AG09309 (cell line): ENCODE data around the gene TRIM59.

ENCODE experiments used
- DNase-seq: peaks from one replicate; pipeline ENCODE4 v3.0.0-alpha.2; 2010; ENCODE audit warnings: low read depth
- H3K4me3 ChIP-seq: 2 replicates; pipeline ENCODE4 v1.5.1; 2011; ENCODE audit warnings: mild to moderate bottlenecking, low read depth, low read length, moderate library complexity; ENCODE audit not compliant: control insufficient read depth
- TF ChIP-seq, protein P1 (sequence below): IDR thresholded peaks from 2 replicates; pipeline ENCODE4 v1.5.1; 2011; ENCODE audit warnings: mild to moderate bottlenecking, low read depth, low read length, inconsistent platforms; ENCODE audit not compliant: insufficient read depth, control insufficient read depth; ENCODE audit errors: missing control alignments

The TRIM59 gene

DNA sequence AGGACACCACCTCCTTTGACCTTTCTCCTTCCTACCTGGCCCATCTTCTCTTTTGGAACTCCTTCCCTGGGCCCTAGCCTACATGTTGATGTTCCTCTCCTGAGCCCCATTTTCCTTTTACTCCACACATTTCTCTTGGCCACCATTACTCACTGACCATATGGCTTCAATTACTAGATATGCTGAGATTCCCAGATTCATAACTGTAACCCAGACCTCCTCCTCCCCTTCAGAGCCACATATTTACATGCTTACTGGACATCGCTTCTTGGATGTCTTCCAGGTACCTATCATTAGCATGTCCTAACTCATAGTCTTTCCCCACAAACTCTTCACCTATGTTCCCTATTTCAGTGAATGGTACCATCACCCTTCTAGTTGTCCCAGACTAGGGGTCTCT, 24.4 kb upstream of the TRIM59 start:
- H3K4me3 ChIP-seq = no peak overlapping the region
- TF ChIP-seq, protein P1, sequence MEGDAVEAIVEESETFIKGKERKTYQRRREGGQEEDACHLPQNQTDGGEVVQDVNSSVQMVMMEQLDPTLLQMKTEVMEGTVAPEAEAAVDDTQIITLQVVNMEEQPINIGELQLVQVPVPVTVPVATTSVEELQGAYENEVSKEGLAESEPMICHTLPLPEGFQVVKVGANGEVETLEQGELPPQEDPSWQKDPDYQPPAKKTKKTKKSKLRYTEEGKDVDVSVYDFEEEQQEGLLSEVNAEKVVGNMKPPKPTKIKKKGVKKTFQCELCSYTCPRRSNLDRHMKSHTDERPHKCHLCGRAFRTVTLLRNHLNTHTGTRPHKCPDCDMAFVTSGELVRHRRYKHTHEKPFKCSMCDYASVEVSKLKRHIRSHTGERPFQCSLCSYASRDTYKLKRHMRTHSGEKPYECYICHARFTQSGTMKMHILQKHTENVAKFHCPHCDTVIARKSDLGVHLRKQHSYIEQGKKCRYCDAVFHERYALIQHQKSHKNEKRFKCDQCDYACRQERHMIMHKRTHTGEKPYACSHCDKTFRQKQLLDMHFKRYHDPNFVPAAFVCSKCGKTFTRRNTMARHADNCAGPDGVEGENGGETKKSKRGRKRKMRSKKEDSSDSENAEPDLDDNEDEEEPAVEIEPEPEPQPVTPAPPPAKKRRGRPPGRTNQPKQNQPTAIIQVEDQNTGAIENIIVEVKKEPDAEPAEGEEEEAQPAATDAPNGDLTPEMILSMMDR = no peak
- peak; percentile 97 for DNase-seq

DNA sequence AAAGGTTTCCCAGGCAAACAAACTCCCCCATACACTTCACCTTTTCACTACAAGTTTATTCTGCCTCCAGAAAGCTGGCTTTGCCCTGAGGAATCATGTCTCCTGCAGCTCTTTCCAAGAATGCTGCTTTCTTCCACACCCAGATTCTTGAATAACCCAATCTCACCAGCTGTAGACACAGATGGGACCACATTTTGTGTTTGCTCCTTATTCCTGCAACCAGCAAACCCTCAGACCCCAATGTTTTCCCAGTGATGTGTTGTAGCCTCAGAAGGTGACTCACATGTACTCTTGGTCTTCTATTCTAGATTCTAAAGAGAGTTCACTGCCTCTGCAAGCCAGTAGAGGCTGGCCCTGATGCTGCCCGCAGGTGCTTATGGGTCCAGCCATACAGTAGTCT, 23.6 kb upstream of the TRIM59 start:
- TF ChIP-seq, protein P1 = no peak
- H3K4me3 ChIP-seq = no peak overlapping the region
- DNase-seq = peak; percentile 57

DNA sequence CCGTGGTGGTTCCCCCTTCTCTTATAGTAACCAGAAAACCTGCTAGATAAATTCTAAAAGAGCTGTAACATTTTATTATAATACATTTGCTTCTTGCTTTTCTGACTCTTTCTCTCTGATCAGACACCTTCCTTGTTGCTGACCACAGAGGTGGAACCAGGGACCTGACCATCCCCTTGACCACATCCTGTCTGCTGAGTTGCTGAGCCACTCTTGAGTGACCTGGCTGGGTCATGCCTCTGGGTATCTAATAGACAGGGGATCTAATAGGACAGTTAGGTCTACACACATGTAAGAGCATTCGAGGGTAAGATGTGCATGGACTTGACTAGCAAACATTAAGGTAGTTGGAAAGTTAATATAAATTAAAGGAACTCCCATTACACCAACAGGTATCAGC, 22.8 kb upstream of the TRIM59 start:
- no peak overlapping the region for H3K4me3 ChIP-seq
- TF ChIP-seq, protein P1 = no peak
- DNase-seq = no peak

DNA sequence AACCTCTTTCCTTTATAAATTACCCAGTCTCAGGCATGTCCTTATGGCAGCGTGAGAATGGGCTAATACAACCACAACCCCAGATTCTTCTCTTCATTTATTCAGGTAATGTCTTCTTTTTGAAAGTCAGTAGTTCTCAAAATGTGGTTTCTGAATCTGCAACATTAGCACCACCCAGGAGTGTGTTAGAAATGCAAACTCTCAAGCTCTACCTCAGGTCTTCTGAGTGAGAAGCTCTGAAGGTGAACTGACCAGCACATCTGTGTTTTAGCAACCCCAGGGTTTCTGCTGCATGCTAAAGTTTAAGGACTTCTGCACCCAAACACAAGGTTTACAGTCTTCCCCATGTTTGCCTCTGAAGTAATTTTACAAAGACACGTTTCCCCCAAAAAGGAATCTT, 22.3 kb upstream of the TRIM59 start:
- TF ChIP-seq, protein P1 = no peak
- DNase-seq = no peak
- H3K4me3 ChIP-seq = no peak overlapping the region

DNA sequence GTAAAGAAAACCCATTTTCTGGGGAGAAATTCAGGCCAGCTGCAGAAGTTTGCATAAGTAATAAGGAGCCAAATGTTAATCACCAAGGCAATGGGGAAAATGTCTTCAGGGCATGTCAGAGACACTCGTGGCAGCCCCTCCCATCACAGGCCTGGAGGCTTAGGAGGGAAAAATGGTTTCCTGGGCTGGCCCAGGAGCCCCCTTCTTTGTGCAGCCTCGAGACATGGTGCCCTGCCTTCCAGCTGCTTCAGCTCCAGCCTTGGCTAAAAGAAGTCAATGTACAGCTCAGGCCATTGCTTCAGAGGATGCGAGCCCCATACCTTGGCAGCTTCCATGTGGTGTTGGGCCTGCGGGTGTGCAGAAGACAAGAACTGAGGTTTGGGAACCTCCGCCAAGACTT, 20.6 kb upstream of the TRIM59 start:
- TF ChIP-seq, protein P1 = no peak

DNA sequence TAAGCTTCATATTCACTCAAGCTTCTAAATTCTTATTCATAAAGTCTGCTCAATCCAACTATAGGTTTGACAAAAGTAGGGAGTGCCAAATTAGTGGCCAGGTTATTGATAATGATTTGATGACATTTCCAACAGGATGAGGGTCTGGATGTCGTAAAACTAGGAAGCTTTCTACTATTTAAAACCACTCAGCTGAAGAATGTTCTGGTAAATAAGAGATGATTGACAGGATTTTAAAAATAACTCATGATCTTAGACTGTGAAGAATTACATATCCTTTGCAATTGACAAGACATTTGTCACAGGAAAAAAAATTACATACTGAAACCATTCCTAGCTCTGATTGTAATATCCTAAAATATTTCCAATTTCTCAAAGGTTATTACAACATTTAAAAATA, 15.4 kb upstream of the TRIM59 start:
- TF ChIP-seq, protein P1 = no peak
- H3K4me3 ChIP-seq = no peak overlapping the region
- DNase-seq = no peak

More for the DNA sequence above, 20.6 kb upstream of the TRIM59 start:
- H3K4me3 ChIP-seq = no peak overlapping the region
- DNase-seq = no peak

DNA sequence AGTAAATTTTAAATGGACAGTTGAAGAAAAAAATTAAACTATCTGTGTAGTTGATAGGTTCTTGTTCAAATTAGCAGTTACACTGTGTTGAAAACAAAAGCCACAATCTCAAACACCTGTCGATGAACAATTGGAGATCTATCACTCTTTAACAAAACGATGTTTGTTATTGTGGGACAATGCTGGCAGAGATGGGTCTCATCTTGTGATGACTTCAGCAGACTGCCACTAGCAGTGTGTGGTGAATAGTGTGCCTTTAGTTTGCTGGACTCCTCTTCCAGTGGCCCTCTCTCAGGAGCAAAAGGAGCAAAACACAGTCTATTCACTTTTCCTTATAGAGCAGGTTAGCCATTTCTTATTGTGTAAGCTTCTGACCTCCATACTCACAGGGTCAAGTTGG, 14.7 kb upstream of the TRIM59 start:
- H3K4me3 ChIP-seq = no peak overlapping the region
- TF ChIP-seq, protein P1 = no peak
- no peak for DNase-seq
